ENCODE measurements around the gene SEMA6A. TPM values are rescaled to one million over a fixed set of nuclear protein-coding genes. Genes with fewer than 3 reads are reported as not detected.

Gene SEMA6A
- polyA plus RNA-seq, 1 of the 3 experiments (the other 2 are of a cell fraction) = 0.18 TPM

DNA sequence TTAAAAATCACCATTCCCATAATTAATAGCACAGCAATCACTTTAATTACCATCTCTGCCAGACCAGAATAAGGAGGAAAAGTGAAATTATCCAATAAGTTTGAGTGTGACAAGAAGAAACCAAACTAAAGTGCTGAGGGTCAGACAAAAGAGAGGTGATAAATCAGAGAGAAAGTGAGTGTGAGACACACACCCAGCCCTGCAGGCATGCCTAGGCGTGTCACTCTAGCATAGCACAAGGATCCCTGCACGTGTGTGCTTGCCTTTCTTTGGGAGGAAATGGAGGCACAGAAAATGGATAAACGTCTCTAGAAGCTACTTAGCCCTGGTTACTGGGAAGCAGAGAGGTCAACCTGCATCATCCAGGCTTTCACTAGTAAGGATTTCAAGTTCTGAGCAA, 56.2 kb downstream of the SEMA6A start:
- DNase-seq = no peak
- no peaks in the 10 kb centered on the region for H3K79me2 ChIP-seq (ENCODE audit: insufficient read depth)
- 68% methylated on average over 3 of the region's 3 CpGs for WGBS (ENCODE audit: low lambda C conversion rate)
- no peaks in the 10 kb centered on the region for H3K36me3 ChIP-seq (replicated peaks in 1 of 2; ENCODE audit: control insufficient read depth in 1 of 2, insufficient read depth in 2 of 2, low read length in 1 of 2)
- H3K4me2 ChIP-seq = no peak overlapping the region
- no peak for TF ChIP-seq YY1 (IDR thresholded peaks at IDR 0.05; ENCODE audit: low read depth)
- TF ChIP-seq, protein P1, sequence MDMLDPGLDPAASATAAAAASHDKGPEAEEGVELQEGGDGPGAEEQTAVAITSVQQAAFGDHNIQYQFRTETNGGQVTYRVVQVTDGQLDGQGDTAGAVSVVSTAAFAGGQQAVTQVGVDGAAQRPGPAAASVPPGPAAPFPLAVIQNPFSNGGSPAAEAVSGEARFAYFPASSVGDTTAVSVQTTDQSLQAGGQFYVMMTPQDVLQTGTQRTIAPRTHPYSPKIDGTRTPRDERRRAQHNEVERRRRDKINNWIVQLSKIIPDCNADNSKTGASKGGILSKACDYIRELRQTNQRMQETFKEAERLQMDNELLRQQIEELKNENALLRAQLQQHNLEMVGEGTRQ (IDR thresholded peaks at IDR 0.05; ENCODE audit: borderline replicate concordance, low read depth, low read length) = no peak
- no peaks in the 10 kb centered on the region for H4K20me1 ChIP-seq (ENCODE audit: insufficient read depth)
- no peak overlapping the region for H3K9ac ChIP-seq
- ChIA-PET POLR2A (no interaction called here), CTCF (no interaction called here)
- no peaks in the 10 kb centered on the region for H3F3A ChIP-seq (replicated peaks; ENCODE audit: insufficient read depth)
- no peaks in the 10 kb centered on the region for H3K9me2 ChIP-seq
- H2AFZ ChIP-seq (ENCODE audit: low read depth) = no peak overlapping the region
- H3K27me3 ChIP-seq (ENCODE audit: insufficient read depth) = no peaks in the 10 kb centered on the region
- H3K4me3 ChIP-seq (ENCODE audit: low read depth in 2 of 2, low read length in 1 of 2) = no peak overlapping the region
- H3K9me3 ChIP-seq = no peaks in the 10 kb centered on the region
- peaks cover 0 to 34% of the 10 kb centered on the region in 2 experiments; a peak in 2 of 4 replicates for H3K4me1 ChIP-seq (ENCODE audit: control insufficient read depth in 1 of 2, insufficient read depth in 2 of 2, low read depth in 1 of 2, low read length in 1 of 2)
- no peak overlapping the region; a peak in 1 of 4 replicates for H3K27ac ChIP-seq (ENCODE audit: low read depth in 2 of 2, low read length in 1 of 2)

DNA sequence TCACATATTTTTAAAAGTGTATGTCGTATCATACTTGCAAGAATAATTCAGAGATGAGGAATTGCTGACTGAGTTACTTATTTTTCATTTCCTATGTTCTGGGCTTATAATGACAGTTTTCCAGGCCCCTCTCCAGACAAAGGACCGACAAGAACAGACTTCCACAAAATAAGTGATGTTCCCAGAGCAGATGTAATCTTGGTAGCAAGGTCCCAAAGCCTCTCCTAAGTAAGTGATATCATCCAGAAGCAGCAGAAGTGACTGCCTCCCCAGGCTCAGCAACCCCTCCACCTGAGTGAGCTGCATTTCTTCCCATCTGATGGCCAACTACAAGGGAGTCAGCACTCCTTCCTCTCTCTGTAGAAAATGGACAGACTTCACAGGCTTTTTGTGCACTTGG, 57.1 kb downstream of the SEMA6A start:
- no peak overlapping the region for H2AFZ ChIP-seq (ENCODE audit: low read depth)
- CTCF ChIA-PET = interaction anchor here (0.6 kb wide), 1 partner anchor 899 kb away, joined by 4 read pairs; no protein-coding TSS in a partner anchor
- H3K27ac ChIP-seq (ENCODE audit: low read depth in 2 of 2, low read length in 1 of 2) = no peak overlapping the region
- no peak overlapping the region for H3K9ac ChIP-seq
- no peaks in the 10 kb centered on the region for H3F3A ChIP-seq (replicated peaks; ENCODE audit: insufficient read depth)
- H3K9me2 ChIP-seq = no peaks in the 10 kb centered on the region
- H3K27me3 ChIP-seq (ENCODE audit: insufficient read depth) = no peaks in the 10 kb centered on the region
- H3K4me3 ChIP-seq (ENCODE audit: low read depth in 2 of 2, low read length in 1 of 2) = no peak overlapping the region
- no peaks in the 10 kb centered on the region for H3K36me3 ChIP-seq (replicated peaks in 1 of 2; ENCODE audit: control insufficient read depth in 1 of 2, insufficient read depth in 2 of 2, low read length in 1 of 2)
- no peaks in the 10 kb centered on the region for H4K20me1 ChIP-seq (ENCODE audit: insufficient read depth)
- H3K4me1 ChIP-seq (ENCODE audit: control insufficient read depth in 1 of 2, insufficient read depth in 2 of 2, low read depth in 1 of 2, low read length in 1 of 2) = peaks cover 0 to 30% of the 10 kb centered on the region in 2 experiments; a peak in 2 of 4 replicates
- no peak for TF ChIP-seq CHD2 (IDR thresholded peaks at IDR 0.05; ENCODE audit: low read length, partially characterized antibody)
- TF ChIP-seq TEAD4 (IDR thresholded peaks at IDR 0.05; ENCODE audit: borderline replicate concordance, insufficient read depth) = no peak
- TF ChIP-seq YY1 (IDR thresholded peaks at IDR 0.05; ENCODE audit: low read depth) = no peak
- no peak for TF ChIP-seq FOXJ3 (CRISPR knock-in tag; IDR thresholded peaks at IDR 0.05)
- TF ChIP-seq TAF1 (IDR thresholded peaks at IDR 0.05; ENCODE audit: borderline replicate concordance, low read depth, low read length) = no peak
- TF ChIP-seq RCOR1 (IDR thresholded peaks at IDR 0.05; ENCODE audit: low read length) = no peak
- H3K79me2 ChIP-seq (ENCODE audit: insufficient read depth) = no peaks in the 10 kb centered on the region
- 37% methylated on average over 2 of the region's 2 CpGs for WGBS (ENCODE audit: low lambda C conversion rate)
- no peak for DNase-seq
- H3K4me2 ChIP-seq = no peak overlapping the region
- H3K9me3 ChIP-seq = no peaks in the 10 kb centered on the region
- POLR2A ChIA-PET = no interaction called here

DNA sequence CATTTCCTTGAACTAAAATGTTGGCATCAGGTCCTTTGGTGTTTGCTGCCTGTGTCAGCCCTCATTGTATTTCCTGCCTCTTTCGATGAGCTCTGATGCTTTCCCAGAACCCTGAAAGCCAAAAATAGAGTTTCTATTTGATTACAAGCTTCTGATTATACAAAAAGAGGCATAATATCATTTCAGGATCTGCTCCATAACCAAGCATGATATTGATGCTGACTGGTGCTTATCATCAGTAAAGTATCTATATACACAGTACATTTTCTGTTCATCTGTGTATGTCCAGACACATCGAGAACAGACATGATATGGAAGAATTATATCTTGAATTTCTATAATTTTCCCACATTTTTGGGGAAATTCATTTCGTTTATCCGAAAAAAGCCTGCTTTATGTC, 58.6 kb downstream of the SEMA6A start:
- Histone ChIP-seq H3K9me2 (no peaks in the 10 kb centered on the region), H3K4me3 (ENCODE audit: low read depth in 2 of 2, low read length in 1 of 2) (no peak overlapping the region), H3K79me2 (ENCODE audit: insufficient read depth) (no peaks in the 10 kb centered on the region), H2AFZ (ENCODE audit: low read depth) (no peak overlapping the region), H4K20me1 (ENCODE audit: insufficient read depth) (no peaks in the 10 kb centered on the region), H3K4me2 (no peak overlapping the region), H3K9me3 (no peaks in the 10 kb centered on the region), H3K4me1 (ENCODE audit: control insufficient read depth in 1 of 2, insufficient read depth in 2 of 2, low read depth in 1 of 2, low read length in 1 of 2) (peaks cover 0 to 30% of the 10 kb centered on the region in 2 experiments; a peak in 2 of 4 replicates), H3K9ac (no peak overlapping the region), H3K27ac (ENCODE audit: low read depth in 2 of 2, low read length in 1 of 2) (peak overlapping the region in 1 of 2 experiments; percentile 58; a peak in 2 of 4 replicates), H3K36me3 (replicated peaks in 1 of 2; ENCODE audit: control insufficient read depth in 1 of 2, insufficient read depth in 2 of 2, low read length in 1 of 2) (no peaks in the 10 kb centered on the region), H3K27me3 (ENCODE audit: insufficient read depth) (no peaks in the 10 kb centered on the region), H3F3A (replicated peaks; ENCODE audit: insufficient read depth) (no peaks in the 10 kb centered on the region)
- WGBS (ENCODE audit: low lambda C conversion rate) = 30% methylated on average over 4 of the region's 4 CpGs
- TF ChIP-seq GATA2 (CRISPR knock-in tag; IDR thresholded peaks at IDR 0.05) = peak; percentile 81
- TF ChIP-seq NFIC (IDR thresholded peaks at IDR 0.05; ENCODE audit: borderline replicate concordance) = no peak
- TF ChIP-seq FOXJ3 (CRISPR knock-in tag; IDR thresholded peaks at IDR 0.05) = no peak
- peak; percentile 18; the same call in 1 of the 2 replicates for TF ChIP-seq RAD21 (IDR thresholded peaks at IDR 0.05; ENCODE audit: low read length)
- TF ChIP-seq MEF2A (IDR thresholded peaks at IDR 0.05; ENCODE audit: borderline replicate concordance, low read depth) = 0 out of 2 replicates have a peak, but pooled peaks have one; percentile 29
- TF ChIP-seq CHD2 (IDR thresholded peaks at IDR 0.05; ENCODE audit: low read length, partially characterized antibody) = peak; percentile 51
- TF ChIP-seq EP300 (IDR thresholded peaks at IDR 0.05; ENCODE audit: borderline replicate concordance in 1 of 2, low read depth in 1 of 2, low read length in 1 of 2) = peak in 1 of 2 experiments; percentile 84; a peak in 2 of 4 replicates
- peak; percentile 28; the same call in 1 of the 2 replicates for TF ChIP-seq TCF12 (IDR thresholded peaks at IDR 0.05)
- ChIA-PET CTCF (interaction anchor here (1.1 to 2.1 kb wide), 3 partner anchors 11 to 18 kb away, joined by 3 to 7 read pairs (median 4); no protein-coding TSS in a partner anchor), POLR2A (no interaction called here)
- peak; percentile 27 for DNase-seq
